ENCODE results near the gene LY6G6D. TPM values are rescaled to one million over a fixed set of nuclear protein-coding genes. Genes with fewer than 3 reads are reported as not detected.
"Not testable (repeated sequence)": the region's sequence is repeated elsewhere in the genome, so short reads cannot be mapped to it uniquely, and the experiment has no call there.

The LY6G6D gene
- total RNA-seq, 2 donors from 2014 or later = not detected

DNA sequence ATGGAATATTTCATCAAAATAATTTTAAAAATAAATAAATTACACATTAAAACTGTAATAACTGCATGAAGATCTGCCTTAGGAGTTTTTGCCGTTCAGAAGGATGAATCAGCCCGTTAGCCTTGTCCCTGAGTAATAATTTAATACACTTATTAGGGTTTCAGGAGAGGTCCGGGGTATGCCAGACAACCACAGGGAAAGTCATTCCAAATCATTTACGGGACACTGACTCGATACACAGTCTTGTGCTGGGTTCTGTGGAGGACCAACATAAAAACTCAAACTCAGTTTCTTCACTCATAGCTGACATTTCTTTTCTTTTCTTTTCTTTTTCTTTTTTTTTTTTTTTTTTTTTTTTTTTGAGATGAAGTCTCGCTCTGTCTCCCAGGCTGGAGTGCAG lies 9.2 kb upstream of the LY6G6D start:
- Histone ChIP-seq H3K27me3 (replicated peaks; ENCODE audit: insufficient read depth) (no peaks in the 10 kb centered on the region), H3K27ac (no peak overlapping the region), H3K9me3 (no peaks in the 10 kb centered on the region), H3K4me3 (no peak overlapping the region), H3K36me3 (no peaks in the 10 kb centered on the region), H3K4me1 (replicated peaks) (peaks cover 3% of the 10 kb centered on the region)
- WGBS = 86% methylated on average over 6 of the region's 6 CpGs
- TF ChIP-seq CTCF (IDR thresholded peaks at IDR 0.05) = no peak
- no peak for TF ChIP-seq POLR2AphosphoS5 (IDR thresholded peaks at IDR 0.05)
- no peak for TF ChIP-seq POLR2A (IDR thresholded peaks at IDR 0.05)
- DNase-seq (ENCODE audit: low spot score) = no peak
- intact Hi-C loops (cut with DNase I) = no loop called here

- TF ChIP-seq CTCF (IDR thresholded peaks at IDR 0.05) (no peak), POLR2A (IDR thresholded peaks at IDR 0.05) (no peak), POLR2AphosphoS5 (IDR thresholded peaks at IDR 0.05) (no peak)
- Histone ChIP-seq H3K4me3 (no peak within 1 kb of the TSS), H3K36me3 (no peaks in the 10 kb centered on the region), H3K4me1 (replicated peaks) (peaks cover 3% of the 10 kb centered on the region), H3K27me3 (replicated peaks; ENCODE audit: insufficient read depth) (no peaks in the 10 kb centered on the region), H3K9me3 (no peaks in the 10 kb centered on the region), H3K27ac (no peak within 1 kb of the TSS)
- intact Hi-C loops (cut with DNase I) = no loop called here
- WGBS = 54% methylated on average over 3 of the region's 3 CpGs
- DNase-seq (ENCODE audit: low spot score) = no peak
Measured at GRCh38 chr6:31706599-31706998, 8.5 kb upstream of the LY6G6D start, which contains the start of gene LY6G6F. LY6G6F (plus strand) TSS chr6:31706866; CDS start chr6:31706907, 41 bp downstream.

GRCh38 chr6:31707701-31708100 lies 7.4 kb upstream of the LY6G6D start:
- intact Hi-C loops (cut with DNase I) = no loop called here
- Histone ChIP-seq H3K9me3 (no peaks in the 10 kb centered on the region), H3K4me3 (no peak overlapping the region), H3K36me3 (no peaks in the 10 kb centered on the region), H3K27ac (no peak overlapping the region), H3K4me1 (replicated peaks) (peaks cover 3% of the 10 kb centered on the region), H3K27me3 (replicated peaks; ENCODE audit: insufficient read depth) (no peaks in the 10 kb centered on the region)
- WGBS = 82% methylated on average over 10 of the region's 10 CpGs
- DNase-seq (ENCODE audit: low spot score) = no peak
- no peak for TF ChIP-seq POLR2A (IDR thresholded peaks at IDR 0.05)
- TF ChIP-seq CTCF (IDR thresholded peaks at IDR 0.05) = no peak
- TF ChIP-seq POLR2AphosphoS5 (IDR thresholded peaks at IDR 0.05) = no peak

DNA sequence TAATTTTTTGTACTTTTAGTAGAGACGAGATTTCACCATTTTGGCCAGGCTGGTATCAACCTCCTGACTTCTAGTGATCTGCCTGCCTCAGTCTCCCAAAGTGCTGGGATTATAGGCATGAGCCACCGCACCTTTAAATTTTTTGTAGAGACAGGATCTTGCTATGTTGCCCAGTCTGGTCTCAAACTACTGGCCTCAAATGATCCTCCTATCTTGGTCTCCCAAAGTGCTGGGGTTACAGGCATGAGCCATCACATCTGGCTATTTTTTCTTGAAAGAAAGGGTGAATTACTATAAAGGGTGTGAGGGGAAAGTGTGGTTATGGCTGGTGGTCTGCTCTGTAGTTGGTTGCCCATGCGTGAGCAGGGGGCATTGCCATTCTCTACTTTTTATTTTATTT lies 6.9 kb upstream of the LY6G6D start:
- no peaks in the 10 kb centered on the region for H3K27me3 ChIP-seq (replicated peaks; ENCODE audit: insufficient read depth)
- intact Hi-C loops (cut with DNase I) = no loop called here
- no peaks in the 10 kb centered on the region for H3K36me3 ChIP-seq
- no peak overlapping the region for H3K27ac ChIP-seq
- no peak for DNase-seq (ENCODE audit: low spot score)
- no peaks in the 10 kb centered on the region for H3K9me3 ChIP-seq
- WGBS = 94% methylated on average over 3 of the region's 3 CpGs
- H3K4me3 ChIP-seq = no peak overlapping the region
- TF ChIP-seq POLR2A (IDR thresholded peaks at IDR 0.05) = no peak
- TF ChIP-seq CTCF (IDR thresholded peaks at IDR 0.05) = no peak
- TF ChIP-seq POLR2AphosphoS5 (IDR thresholded peaks at IDR 0.05) = no peak
- H3K4me1 ChIP-seq (replicated peaks) = peaks cover 3% of the 10 kb centered on the region

- H3K27me3 ChIP-seq (replicated peaks; ENCODE audit: insufficient read depth); H3K27ac ChIP-seq; DNase-seq (ENCODE audit: low spot score); H3K4me1 ChIP-seq (replicated peaks); H3K4me3 ChIP-seq; H3K36me3 ChIP-seq; intact Hi-C loops (cut with DNase I); H3K9me3 ChIP-seq: not testable (repeated sequence)
- 93% methylated on average over 11 of the region's 11 CpGs for WGBS
Measured at GRCh38 chr6:31709157-31709556, 6.0 kb upstream of the LY6G6D start.

Measured in prostate gland (tissue), 2 donors.